GM13976 (cell line): ENCODE results near the gene SLC51A.
A peak's percentile ranks its signal among the peaks of the same experiment; 100 is the strongest.

ENCODE experiments used
- DNase-seq: peaks from one replicate; pipeline ENCODE4 v3.0.0; 2012; ENCODE audit warnings: low spot score
- in situ Hi-C: fragments of 300-500 bp; cut with MboI; formaldehyde crosslinking; loops from one replicate; pipeline ENCODE4 v1.12.0; 2022; ENCODE audit warnings: low sequenced_read_pairs, mixed read lengths, inconsistent platforms; ENCODE audit not compliant: unreplicated experiment
- TF ChIP-seq, protein P1 (sequence below): IDR thresholded peaks from 2 replicates; pipeline ENCODE4 v1.5.1; 2012; ENCODE audit warnings: borderline replicate concordance, mild to moderate bottlenecking; ENCODE audit not compliant: insufficient read depth; ENCODE audit errors: extremely low read depth, missing control alignments, control extremely low read depth

Gene SLC51A

DNA sequence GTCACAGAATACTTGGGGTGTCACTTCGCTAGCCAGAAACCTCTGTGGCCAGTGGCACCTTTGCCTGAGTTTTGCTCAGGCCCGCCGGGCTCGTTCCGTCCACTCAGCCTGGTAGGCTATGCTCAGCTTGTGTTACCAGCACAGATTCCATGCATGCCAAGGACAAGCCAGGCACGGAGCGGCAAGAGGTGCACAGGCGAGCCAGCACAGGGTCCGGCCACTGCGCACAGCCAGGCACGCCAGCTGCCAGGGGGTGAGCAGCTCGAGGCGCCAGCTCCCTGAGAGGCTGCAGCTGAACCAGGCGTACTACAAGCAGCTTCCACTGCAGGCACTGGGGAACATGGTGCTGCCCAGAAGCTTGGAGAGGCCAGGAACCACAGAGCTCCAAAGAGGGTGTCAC, 56.5 kb downstream of the SLC51A start:
- in situ Hi-C loops: no loop called here
- TF ChIP-seq, protein P1, sequence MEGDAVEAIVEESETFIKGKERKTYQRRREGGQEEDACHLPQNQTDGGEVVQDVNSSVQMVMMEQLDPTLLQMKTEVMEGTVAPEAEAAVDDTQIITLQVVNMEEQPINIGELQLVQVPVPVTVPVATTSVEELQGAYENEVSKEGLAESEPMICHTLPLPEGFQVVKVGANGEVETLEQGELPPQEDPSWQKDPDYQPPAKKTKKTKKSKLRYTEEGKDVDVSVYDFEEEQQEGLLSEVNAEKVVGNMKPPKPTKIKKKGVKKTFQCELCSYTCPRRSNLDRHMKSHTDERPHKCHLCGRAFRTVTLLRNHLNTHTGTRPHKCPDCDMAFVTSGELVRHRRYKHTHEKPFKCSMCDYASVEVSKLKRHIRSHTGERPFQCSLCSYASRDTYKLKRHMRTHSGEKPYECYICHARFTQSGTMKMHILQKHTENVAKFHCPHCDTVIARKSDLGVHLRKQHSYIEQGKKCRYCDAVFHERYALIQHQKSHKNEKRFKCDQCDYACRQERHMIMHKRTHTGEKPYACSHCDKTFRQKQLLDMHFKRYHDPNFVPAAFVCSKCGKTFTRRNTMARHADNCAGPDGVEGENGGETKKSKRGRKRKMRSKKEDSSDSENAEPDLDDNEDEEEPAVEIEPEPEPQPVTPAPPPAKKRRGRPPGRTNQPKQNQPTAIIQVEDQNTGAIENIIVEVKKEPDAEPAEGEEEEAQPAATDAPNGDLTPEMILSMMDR: no peak
- DNase-seq: no peak

DNA sequence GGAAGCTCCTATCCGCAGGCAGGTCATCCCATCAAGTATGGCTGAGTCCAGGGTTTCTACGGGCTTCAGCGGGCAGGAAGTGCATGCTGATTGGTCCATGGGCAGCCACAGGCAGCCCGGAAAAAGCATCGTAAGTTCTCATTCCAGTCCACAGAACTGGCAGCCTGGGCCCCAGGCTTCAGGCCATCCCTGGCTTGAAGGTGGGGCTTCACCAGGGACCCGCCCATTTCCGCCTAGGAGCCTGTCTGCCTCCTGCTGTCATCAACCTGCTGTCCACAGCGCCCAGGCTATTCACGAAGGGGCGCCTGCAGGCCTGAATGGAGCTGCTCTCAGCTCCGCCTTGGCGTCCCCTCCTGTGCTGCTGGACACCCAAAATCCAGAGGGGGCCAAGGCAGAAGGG, 57.3 kb downstream of the SLC51A start:
- DNase-seq: no peak
- TF ChIP-seq, protein P1: no peak
- in situ Hi-C loops: no loop called here

DNA sequence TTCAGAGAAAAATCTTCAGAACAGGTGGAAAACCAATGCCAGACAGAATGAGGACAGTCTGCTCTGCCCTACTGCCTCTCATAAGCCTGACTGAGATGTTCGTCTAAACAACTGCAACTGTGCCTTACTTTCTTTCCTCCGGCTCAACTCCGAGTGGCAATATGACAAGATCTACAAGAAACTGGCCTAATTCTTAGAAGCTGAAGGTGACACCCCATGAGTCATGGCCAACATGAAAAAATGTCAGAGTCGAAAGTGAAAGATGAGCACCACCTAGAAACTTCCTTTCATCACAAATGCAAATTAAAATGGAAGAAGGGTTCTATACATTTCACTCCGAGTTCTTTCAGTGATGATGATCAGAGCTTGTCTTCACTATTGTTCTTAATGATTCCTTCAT, 58.3 kb downstream of the SLC51A start:
- in situ Hi-C loops: no loop called here
- peak; percentile 87 for DNase-seq
- TF ChIP-seq, protein P1: no peak

DNA sequence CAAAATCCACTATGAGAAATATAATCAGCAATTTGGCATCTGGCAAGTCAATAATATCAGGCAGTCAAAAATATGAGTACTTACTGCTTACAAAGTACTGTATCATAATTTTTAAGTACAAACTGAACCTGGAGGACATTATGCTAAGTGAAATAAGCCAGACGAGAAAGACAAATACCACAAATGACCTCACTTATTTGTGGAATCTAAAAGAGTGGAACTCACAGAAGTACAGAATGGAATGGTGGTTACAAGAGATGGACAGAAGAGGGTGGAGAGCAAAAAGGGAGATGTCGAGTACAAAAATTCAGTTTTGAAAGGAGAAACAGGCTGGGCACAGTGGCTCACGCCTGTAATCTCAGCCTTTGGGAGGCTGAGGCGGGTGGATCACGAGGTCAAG, 58.8 kb downstream of the SLC51A start:
- DNase-seq: no peak
- TF ChIP-seq, protein P1: no peak
- in situ Hi-C loops: no loop called here

DNA sequence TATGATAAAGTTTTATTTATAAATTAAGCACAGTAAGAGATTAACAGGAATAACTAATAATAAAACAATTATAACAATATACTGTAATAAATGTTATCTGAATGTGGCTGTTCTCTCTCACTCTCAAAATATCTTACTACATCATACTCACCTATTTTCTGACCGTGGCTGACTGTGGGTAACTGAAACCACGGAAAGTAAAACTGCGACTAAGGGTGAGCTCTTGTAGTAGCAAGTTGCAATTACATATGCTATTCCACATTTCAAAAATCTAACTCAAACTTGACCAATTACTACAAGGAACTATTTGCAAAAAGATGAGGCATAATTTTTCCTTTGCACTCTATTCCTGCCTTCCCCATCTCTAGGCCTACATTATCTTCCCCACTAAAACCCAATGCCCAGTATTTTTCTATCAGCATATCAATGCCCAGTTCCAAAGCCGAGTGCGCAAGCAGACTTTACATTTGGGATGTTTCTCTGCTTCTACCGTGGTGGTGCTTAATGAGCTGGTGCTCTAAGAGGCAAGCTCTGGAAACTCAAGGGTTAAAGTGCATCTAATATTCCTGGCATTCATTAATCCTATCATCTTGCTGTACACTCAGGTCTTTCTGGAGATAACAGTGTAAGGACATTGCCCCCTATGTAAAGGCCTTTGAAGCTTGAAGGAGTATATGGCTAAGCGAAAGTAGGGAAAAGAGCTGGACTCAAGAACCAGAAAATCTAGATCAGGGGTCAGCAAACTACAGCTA, 64.5 kb downstream of the SLC51A start:
- in situ Hi-C loops: no loop called here
- TF ChIP-seq, protein P1: no peak
- peak; percentile 52 for DNase-seq

DNA sequence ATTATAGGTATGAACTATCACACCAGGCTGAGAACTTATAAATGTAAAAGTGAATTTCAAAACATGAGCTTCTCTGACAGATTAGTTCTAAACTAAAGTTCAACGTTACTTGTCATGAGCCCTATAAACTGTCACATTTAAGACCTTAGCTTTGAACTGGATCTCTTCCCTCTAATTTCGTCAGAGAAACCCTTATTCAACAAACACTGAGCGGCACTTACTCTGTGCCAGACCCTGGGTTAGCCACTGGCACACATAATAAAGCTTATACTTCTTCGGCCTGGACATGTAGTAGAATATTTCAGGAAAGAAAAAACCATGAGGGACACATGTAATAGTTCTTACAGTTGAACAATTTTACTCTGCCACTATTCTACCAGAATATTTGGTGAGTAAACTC, 65.6 kb downstream of the SLC51A start:
- TF ChIP-seq, protein P1: no peak
- in situ Hi-C loops: no loop called here
- no peak for DNase-seq
